Measurements from ENCODE around the gene RPL18. TPM values are rescaled to one million over a fixed set of nuclear protein-coding genes. Genes with fewer than 3 reads are reported as not detected.
A peak's percentile ranks its signal among the peaks of the same experiment; 100 is the strongest.

Gene RPL18
- total RNA-seq, 4 donors from 2014 or later = 2,067 to 3,423 (median 3,271) TPM

GRCh38 chr19:48637948-48638830 lies 19.2 kb upstream of the RPL18 start:
- WGBS = 5% methylated on average over 29 of the region's 29 CpGs
- TF ChIP-seq POLR2A (IDR thresholded peaks at IDR 0.05) = peak in 1 of 2 donors; percentile 31
- TF ChIP-seq EP300 (IDR thresholded peaks at IDR 0.05) = no peak
- peak in 1 of 2 donors; percentile 8 for TF ChIP-seq CTCF (IDR thresholded peaks at IDR 0.05)
- TF ChIP-seq POLR2AphosphoS5 (IDR thresholded peaks at IDR 0.05) = no peak
- peak; percentile 92 to 93 for DNase-seq (ENCODE audit: low spot score in 2 of 2)
- Histone ChIP-seq H3K9me3 (no peaks in the 10 kb centered on the region), H3K27ac (peak overlapping the region; percentile 94), H3K36me3 (peaks cover under 1% of the 10 kb centered on the region), H3K4me3 (peak overlapping the region; percentile 82), H3K27me3 (no peaks in the 10 kb centered on the region), H3K4me1 (peaks cover 47% of the 10 kb centered on the region)

GRCh38 chr19:48637449-48637947 lies 18.5 kb upstream of the RPL18 start:
- H3K27me3 ChIP-seq = no peaks in the 10 kb centered on the region
- H3K27ac ChIP-seq = peak overlapping the region; percentile 94
- no peak for TF ChIP-seq CTCF (IDR thresholded peaks at IDR 0.05)
- TF ChIP-seq POLR2A (IDR thresholded peaks at IDR 0.05) = no peak
- TF ChIP-seq EP300 (IDR thresholded peaks at IDR 0.05) = no peak
- TF ChIP-seq POLR2AphosphoS5 (IDR thresholded peaks at IDR 0.05) = peak in 2 of 3 donors; percentile 56 to 83
- peaks cover 6% of the 10 kb centered on the region for H3K36me3 ChIP-seq
- H3K4me1 ChIP-seq = peaks cover 54% of the 10 kb centered on the region
- no peaks in the 10 kb centered on the region for H3K9me3 ChIP-seq
- H3K4me3 ChIP-seq = peak overlapping the region; percentile 82
- peak; percentile 100 for DNase-seq (ENCODE audit: low spot score in 2 of 2)
- under 1% methylated on average over 12 of the region's 38 CpGs for WGBS

- Histone ChIP-seq H3K4me3 (peak within 1 kb of the TSS; percentile 82), H3K36me3 (peaks cover 6% of the 10 kb centered on the region), H3K27ac (peak within 1 kb of the TSS; percentile 94), H3K9me3 (no peaks in the 10 kb centered on the region), H3K4me1 (peaks cover 58% of the 10 kb centered on the region), H3K27me3 (no peaks in the 10 kb centered on the region)
- no peak for DNase-seq (ENCODE audit: low spot score in 2 of 2)
- TF ChIP-seq EP300 (IDR thresholded peaks at IDR 0.05) (no peak), POLR2A (IDR thresholded peaks at IDR 0.05) (no peak), POLR2AphosphoS5 (IDR thresholded peaks at IDR 0.05) (no peak), CTCF (IDR thresholded peaks at IDR 0.05) (no peak)
- WGBS = 0% methylated on average over 18 of the region's 40 CpGs
Observed at GRCh38 chr19:48636859-48637448, 18.0 kb upstream of the RPL18 start, which contains the start of gene DBP. Gene DBP (minus strand): TSS chr19:48637379. CDS start chr19:48636994, 385 bp downstream.

- TF ChIP-seq POLR2AphosphoS5 (IDR thresholded peaks at IDR 0.05) = no peak
- no peak for TF ChIP-seq POLR2A (IDR thresholded peaks at IDR 0.05)
- peak in 1 of 2 donors; percentile 81 for DNase-seq (ENCODE audit: low spot score in 2 of 2)
- Histone ChIP-seq H3K9me3 (no peaks in the 10 kb centered on the region), H3K4me1 (peaks cover 66% of the 10 kb centered on the region), H3K27ac (peak overlapping the region; percentile 94), H3K36me3 (peaks cover 8% of the 10 kb centered on the region), H3K4me3 (peak overlapping the region; percentile 82), H3K27me3 (no peaks in the 10 kb centered on the region)
- WGBS = 2% methylated on average over 34 of the region's 35 CpGs
Observed at GRCh38 chr19:48635966-48636858, 17.2 kb upstream of the RPL18 start.

- Histone ChIP-seq H3K27ac (peak overlapping the region; percentile 94), H3K36me3 (peaks cover 11% of the 10 kb centered on the region), H3K9me3 (no peaks in the 10 kb centered on the region), H3K4me3 (peak overlapping the region; percentile 82), H3K4me1 (peaks cover 74% of the 10 kb centered on the region), H3K27me3 (no peaks in the 10 kb centered on the region)
- 3% methylated on average over 11 of the region's 67 CpGs for WGBS
- TF ChIP-seq EP300 (IDR thresholded peaks at IDR 0.05) (no peak), POLR2A (IDR thresholded peaks at IDR 0.05) (no peak), CTCF (IDR thresholded peaks at IDR 0.05) (no peak), POLR2AphosphoS5 (IDR thresholded peaks at IDR 0.05) (no peak)
- DNase-seq (ENCODE audit: low spot score in 2 of 2) = peak in 1 of 2 donors; percentile 78
Observed at GRCh38 chr19:48635263-48635965, 16.4 kb upstream of the RPL18 start.
